Sigmoid colon (tissue), 3 donors: ENCODE measurements around the gene PARS2.

Source experiments
- POLR2A ChIP-seq, 2 donors: fragments of 450-650 bp; IDR thresholded peaks; one replicate each; pipeline ENCODE4 v1.6.1; 2016; ENCODE audit warnings: antibody characterized with exemption in 2 of 2, mild to moderate bottlenecking in 2 of 2, moderate library complexity in 2 of 2
- TF ChIP-seq, protein P1 (sequence below), 4 experiments: fragments of 450-650 bp in 3 of 4; fragments of 200-600 bp in 1 of 4; IDR thresholded peaks; one replicate each; pipeline ENCODE4 v1.5.1; 2016 to 2019; ENCODE audit warnings: antibody characterized with exemption in 4 of 4, mild to moderate bottlenecking in 3 of 4, moderate library complexity in 2 of 4

- TF ChIP-seq, protein P1, sequence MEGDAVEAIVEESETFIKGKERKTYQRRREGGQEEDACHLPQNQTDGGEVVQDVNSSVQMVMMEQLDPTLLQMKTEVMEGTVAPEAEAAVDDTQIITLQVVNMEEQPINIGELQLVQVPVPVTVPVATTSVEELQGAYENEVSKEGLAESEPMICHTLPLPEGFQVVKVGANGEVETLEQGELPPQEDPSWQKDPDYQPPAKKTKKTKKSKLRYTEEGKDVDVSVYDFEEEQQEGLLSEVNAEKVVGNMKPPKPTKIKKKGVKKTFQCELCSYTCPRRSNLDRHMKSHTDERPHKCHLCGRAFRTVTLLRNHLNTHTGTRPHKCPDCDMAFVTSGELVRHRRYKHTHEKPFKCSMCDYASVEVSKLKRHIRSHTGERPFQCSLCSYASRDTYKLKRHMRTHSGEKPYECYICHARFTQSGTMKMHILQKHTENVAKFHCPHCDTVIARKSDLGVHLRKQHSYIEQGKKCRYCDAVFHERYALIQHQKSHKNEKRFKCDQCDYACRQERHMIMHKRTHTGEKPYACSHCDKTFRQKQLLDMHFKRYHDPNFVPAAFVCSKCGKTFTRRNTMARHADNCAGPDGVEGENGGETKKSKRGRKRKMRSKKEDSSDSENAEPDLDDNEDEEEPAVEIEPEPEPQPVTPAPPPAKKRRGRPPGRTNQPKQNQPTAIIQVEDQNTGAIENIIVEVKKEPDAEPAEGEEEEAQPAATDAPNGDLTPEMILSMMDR (IDR thresholded peaks at IDR 0.05): no peak
- TF ChIP-seq POLR2A (IDR thresholded peaks at IDR 0.05): no peak
Observed at GRCh38 chr1:54708385-54708784, 55.9 kb downstream of the PARS2 start.
